ENCODE results near the gene KRT3. TPM values are rescaled to one million over a fixed set of nuclear protein-coding genes. Genes with fewer than 3 reads are reported as not detected.
A peak's percentile ranks its signal among the peaks of the same experiment; 100 is the strongest.

Gene KRT3
- total and polyA plus RNA-seq, 9 of the 15 experiments (the other 6 are each of a cell fraction or from before 2014, with no cell fraction given) = not detected

DNA sequence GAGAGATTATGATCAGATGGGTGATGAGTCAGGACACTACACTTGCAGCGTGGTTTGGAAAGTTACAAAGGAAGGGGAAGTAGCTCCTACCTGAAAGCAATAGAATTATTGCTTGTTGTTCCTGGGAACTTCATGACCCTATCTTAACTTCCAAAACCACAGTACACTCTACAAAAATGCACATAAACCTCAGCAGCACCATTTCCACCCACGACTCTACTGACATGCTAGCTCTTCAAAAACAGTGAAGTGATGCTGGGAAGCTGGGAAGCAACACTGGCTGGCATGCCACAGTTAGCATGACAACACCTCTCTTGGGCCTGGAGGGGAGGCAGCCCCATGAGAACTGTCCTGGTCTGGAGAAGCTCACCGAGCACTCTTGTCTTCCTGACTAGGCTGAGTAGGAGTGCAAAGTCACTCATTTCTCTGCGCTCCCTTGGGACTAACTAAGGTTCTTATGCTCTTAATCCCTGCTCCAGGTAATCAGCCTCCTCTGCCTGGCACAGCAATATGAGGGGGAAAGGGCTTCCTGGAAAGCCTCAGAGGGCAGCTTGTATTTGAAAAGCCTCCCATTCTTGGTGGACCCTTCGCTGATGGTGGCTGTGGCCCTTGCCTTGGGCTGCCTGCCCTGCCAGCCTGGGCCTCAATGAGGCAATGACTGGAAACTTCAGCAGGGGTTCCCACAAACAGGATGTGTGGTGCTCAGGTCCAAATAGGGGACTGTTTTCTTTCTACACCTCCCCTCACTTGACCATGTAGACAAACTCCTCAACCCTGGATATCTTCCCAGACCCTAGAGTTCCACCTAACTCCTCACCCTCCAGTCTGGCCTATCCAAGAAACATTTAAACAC is 1.2 kb downstream of the KRT3 start:
- ATAC-seq (no peak), FAIRE-seq (no peak), DNase-seq (ENCODE audit: extremely low read depth in 1 of 4, low spot score in 3 of 4) (peak in 1 of 4 experiments; percentile 17)
- ChIA-PET CTCF (ENCODE audit: low intra/inter-chr PET ratio) (interaction anchor here (0.7 kb wide), 1 partner anchor 1309 kb away, joined by 3 read pairs; no protein-coding TSS in a partner anchor), POLR2A (interaction anchor here (1.3 kb wide), 1 partner anchor 12 kb away, joined by 4 read pairs; no protein-coding TSS in a partner anchor)
- no peak overlapping the region for H3K27ac ChIP-seq (ENCODE audit: extremely low read depth, low read depth, low read length)
- no peaks in the 10 kb centered on the region for H3K79me2 ChIP-seq (ENCODE audit: control insufficient read depth, insufficient read depth, low read length)
- H3K4me2 ChIP-seq (ENCODE audit: insufficient read depth, low read length) = no peak overlapping the region; the same call in 1 of the 2 replicates
- 36% methylated on average over 5 of the region's 5 CpGs for WGBS (ENCODE audit: insufficient coverage, low coverage, missing lambda C conversion rate)
- H3K27me3 ChIP-seq (ENCODE audit: control insufficient read depth in 2 of 2, insufficient read depth in 2 of 2, low read length in 2 of 2) = no peaks in the 10 kb centered on the region
- TF ChIP-seq FOSL1 (tag; conservative IDR thresholded peaks at IDR 0.05) (peak; percentile 87), TEAD4 (IDR thresholded peaks at IDR 0.05; ENCODE audit: low read length) (0 out of 2 replicates have a peak, but pooled peaks have one; percentile 30), TEAD4 (CRISPR knock-in tag; IDR thresholded peaks at IDR 0.05; ENCODE audit: borderline replicate concordance) (no peak), HES1 (IDR thresholded peaks at IDR 0.05; ENCODE audit: low read depth) (peak; percentile 62), RCOR1 (IDR thresholded peaks at IDR 0.05; ENCODE audit: borderline replicate concordance in 1 of 2, low read depth in 2 of 2, low read length in 2 of 2) (no peak), ARID1B (IDR thresholded peaks at IDR 0.05) (peak; percentile 35; the same call in 1 of the 2 replicates), SIN3A (IDR thresholded peaks at IDR 0.05; ENCODE audit: borderline replicate concordance in 2 of 2, control insufficient read depth in 1 of 2, low read depth in 2 of 2, low read length in 2 of 2) (no peak), MTA1 (IDR thresholded peaks at IDR 0.05; ENCODE audit: borderline replicate concordance) (0 out of 2 replicates have a peak, but pooled peaks have one; percentile 45), RBM14 (IDR thresholded peaks at IDR 0.05; ENCODE audit: borderline replicate concordance, insufficient read depth, low read depth, low read length) (no peak), SOX6 (IDR thresholded peaks at IDR 0.05) (peak; percentile 82), NFIX (CRISPR knock-in tag; IDR thresholded peaks at IDR 0.05; ENCODE audit: low read depth) (no peak), NFE2 (IDR thresholded peaks at IDR 0.05; ENCODE audit: low read depth) (peak; percentile 9; the same call in 1 of the 2 replicates), ZEB2 (IDR thresholded peaks at IDR 0.05) (peak; percentile 68; the same call in 1 of the 2 replicates), ESRRA (IDR thresholded peaks at IDR 0.05; ENCODE audit: borderline replicate concordance, low read depth) (peak; percentile 59; the same call in 1 of the 2 replicates), JUN (IDR thresholded peaks at IDR 0.05; ENCODE audit: borderline replicate concordance, low read depth, low read length) (0 out of 2 replicates have a peak, but pooled peaks have one; percentile 16), JUN (CRISPR knock-in tag; IDR thresholded peaks at IDR 0.05; ENCODE audit: borderline replicate concordance) (no peak), CTBP1 (IDR thresholded peaks at IDR 0.05; ENCODE audit: borderline replicate concordance) (peak; percentile 56; the same call in 1 of the 2 replicates), ZNF445 (CRISPR knock-in tag; IDR thresholded peaks at IDR 0.05; ENCODE audit: low read depth) (no peak), NFE2L1 (tag; IDR thresholded peaks at IDR 0.05; ENCODE audit: borderline replicate concordance, low read depth) (no peak), JUND (IDR thresholded peaks at IDR 0.05; ENCODE audit: borderline replicate concordance, low read depth, low read length) (peak; percentile 58; the same call in 1 of the 2 replicates), JUND (tag; IDR thresholded peaks at IDR 0.05; ENCODE audit: borderline replicate concordance, low read depth, low read length) (peak; percentile 40; the same call in 2 of the 3 replicates)
- H4K20me1 ChIP-seq (replicated peaks; ENCODE audit: control insufficient read depth, insufficient read depth, low read length) = no peaks in the 10 kb centered on the region
- BruUV-seq (replicated peaks) = no TSS peak
- no peaks in the 10 kb centered on the region for H3K9me3 ChIP-seq (replicated peaks; ENCODE audit: control insufficient read depth, insufficient read depth, low read depth, low read length)
- no peak overlapping the region for H3K4me3 ChIP-seq
- in situ Hi-C loops (cut with MboI) (no loop called here), intact Hi-C loops (cut with micrococcal nuclease) (no loop called here)
- no peak overlapping the region; a peak in 1 of 4 replicates for H3K9ac ChIP-seq (ENCODE audit: insufficient read depth in 1 of 2, low read depth in 2 of 2, low read length in 2 of 2)
- no peak overlapping the region for H2AFZ ChIP-seq (ENCODE audit: low read depth, low read length)
- no peaks in the 10 kb centered on the region for H3K36me3 ChIP-seq (ENCODE audit: control insufficient read depth, insufficient read depth, low read length)
- H3K9me1 ChIP-seq (ENCODE audit: control insufficient read depth, insufficient read depth, low read length) = no peaks in the 10 kb centered on the region
- peaks cover 42 to 45% of the 10 kb centered on the region in 2 experiments; a peak in 4 of 5 replicates for H3K4me1 ChIP-seq (replicated peaks in 1 of 2; ENCODE audit: control insufficient read depth in 2 of 2, insufficient read depth in 2 of 2, low read length in 2 of 2)
